NCI-H1930 (cell line): ENCODE data around the gene LTBR.
A peak's percentile ranks its signal among the peaks of the same experiment; 100 is the strongest.

Source experiments
- DNase-seq, 2 experiments: peaks; one replicate each; lab custom pipeline; 2025; lab: John Stamatoyannopoulos, UW

Gene LTBR

DNA sequence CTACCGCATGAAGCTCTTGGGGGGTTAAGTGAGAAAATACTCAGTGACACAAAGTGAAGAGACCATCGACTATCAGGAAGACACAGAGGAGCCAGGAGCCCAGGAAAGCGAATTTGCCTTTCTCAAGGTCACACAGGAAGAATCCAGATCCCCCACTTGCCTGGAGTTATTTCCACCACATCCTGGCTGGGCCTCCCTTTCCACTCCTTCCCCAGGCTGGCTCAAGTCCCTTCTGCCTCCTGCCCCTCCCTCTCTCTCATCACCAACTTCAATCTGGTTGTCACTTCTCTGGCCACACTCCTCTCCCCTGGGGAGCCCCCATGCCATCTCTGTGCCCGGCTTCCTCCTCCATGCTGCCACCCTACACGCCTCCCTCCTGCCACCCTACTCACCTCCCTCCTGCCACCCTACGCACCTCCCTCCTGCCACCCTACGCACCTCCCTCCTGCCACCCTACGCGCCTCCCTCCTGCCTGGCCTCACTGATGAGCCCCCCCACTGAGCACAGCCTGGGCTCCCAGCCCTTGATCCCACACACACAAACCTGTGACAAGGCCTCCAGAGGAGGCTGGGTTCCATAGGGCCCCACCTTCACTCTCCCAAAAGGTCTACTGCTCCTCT is 14.9 kb upstream of the LTBR start:
- no peak for DNase-seq

- DNase-seq = no peak
Measured at GRCh38 chr12:6369916-6370575, 13.9 kb upstream of the LTBR start.

DNA sequence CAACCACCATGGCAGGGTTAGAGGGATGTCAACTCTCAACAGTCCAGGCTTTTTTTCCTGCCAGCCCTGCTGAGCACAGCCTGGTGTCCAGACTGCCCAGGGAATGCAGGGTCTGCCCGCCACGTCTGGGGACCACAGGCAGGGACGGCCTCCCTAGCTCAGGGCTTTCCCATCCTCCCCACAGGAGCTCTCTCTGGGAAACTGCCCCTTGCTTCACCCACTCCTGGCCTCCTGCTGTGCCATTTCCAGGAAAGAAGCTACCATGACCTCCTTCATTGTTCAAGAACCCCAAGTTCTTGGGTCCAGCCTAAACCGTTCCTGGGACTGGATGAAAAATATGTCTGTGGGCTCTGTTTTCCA is 13.4 kb upstream of the LTBR start:
- DNase-seq = no peak

DNA sequence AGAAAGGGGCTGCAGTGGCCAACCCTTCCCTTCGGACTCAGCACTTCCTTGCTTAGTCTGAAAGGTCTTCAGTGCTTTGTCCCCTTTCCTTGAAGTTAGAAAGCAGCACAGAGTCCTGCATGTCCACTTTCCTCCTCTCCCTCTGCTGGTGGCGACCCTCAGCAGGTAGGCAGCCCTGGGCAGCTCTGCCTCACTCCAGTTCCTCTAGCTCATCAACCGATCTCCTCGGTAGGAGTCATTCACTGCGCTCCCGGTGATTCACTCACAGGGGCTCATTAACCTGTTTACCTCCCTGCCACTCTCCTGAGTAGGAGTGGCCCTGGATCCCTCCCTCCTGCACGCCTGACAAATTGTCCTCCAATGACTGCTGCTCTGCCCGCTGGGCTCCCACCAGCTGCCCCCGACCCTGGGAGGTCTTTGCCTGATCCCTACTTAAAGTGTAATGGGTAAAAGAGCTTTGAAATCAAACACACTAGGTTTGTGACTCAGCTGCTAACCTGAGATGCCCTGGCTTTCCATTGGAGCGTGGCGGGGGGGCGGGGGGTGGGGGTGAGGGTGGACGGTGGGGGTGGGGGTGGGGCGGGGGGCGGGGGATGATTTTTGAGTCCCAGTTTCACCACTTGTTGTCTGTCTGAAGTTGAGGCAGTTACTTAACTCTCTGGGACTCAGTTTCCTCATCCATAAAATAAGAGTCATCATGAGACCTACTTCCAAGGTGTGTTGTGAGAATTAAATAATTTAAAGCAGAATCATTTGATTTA is 12.8 kb upstream of the LTBR start:
- peak; percentile 61 to 71 for DNase-seq

GRCh38 chr12:6372403-6373003 is 11.5 kb upstream of the LTBR start:
- DNase-seq = no peak

DNA sequence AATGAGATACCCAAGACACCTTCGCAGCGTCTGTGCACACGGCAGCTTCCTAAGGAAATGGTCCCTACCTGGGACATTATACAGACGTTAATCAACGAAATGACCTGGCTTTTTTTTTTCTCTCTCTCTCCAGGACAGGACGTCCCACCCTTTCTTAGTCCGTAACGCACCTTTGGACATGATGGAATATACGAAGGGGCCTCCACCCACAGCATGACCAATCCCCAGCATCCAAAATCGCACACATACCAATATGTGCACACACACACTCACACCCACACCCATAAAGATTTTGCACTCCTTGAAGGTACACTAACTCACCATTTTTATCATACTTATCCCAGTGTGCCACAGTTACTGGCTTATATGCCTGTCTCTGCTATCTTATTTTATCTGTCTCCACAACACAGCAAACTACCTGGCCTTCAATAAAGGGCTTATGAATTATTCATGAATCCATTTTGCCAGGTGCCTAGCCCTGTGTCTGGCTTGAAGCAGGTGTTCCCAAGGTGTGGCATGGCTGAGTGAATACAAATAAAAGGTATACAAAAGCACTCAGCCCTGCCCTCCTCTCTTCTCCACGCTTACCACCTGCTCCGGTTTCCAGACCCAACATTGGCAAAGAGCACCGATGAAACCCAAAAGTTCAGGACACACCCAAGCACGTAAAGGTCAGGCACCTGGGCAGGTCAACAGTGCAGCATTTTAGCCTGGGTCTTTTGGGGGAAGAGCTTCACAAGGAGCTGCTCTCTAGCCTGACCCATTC is 10.8 kb upstream of the LTBR start:
- DNase-seq = no peak

- DNase-seq = no peak
Measured at GRCh38 chr12:6374028-6374785, 9.8 kb upstream of the LTBR start.

DNA sequence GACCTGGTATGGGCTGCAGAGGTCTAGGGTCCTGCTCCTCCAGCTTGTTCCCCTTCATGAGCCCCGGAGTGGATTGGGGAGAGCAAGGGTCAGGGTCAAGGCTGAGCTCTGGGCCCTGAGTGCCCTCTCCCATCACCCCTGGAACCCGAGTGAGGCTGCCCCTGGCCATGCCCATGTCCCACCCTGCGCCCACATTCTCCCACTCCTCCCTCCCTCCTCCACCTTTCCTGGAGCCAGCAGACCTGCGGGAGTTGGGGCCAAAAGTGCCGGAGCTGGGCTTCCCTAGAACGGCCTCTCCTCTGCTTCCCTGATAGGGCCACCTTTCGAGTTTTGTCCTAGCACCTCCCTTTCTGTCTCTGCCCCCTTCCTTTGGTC is 9.2 kb upstream of the LTBR start:
- DNase-seq = no peak

DNA sequence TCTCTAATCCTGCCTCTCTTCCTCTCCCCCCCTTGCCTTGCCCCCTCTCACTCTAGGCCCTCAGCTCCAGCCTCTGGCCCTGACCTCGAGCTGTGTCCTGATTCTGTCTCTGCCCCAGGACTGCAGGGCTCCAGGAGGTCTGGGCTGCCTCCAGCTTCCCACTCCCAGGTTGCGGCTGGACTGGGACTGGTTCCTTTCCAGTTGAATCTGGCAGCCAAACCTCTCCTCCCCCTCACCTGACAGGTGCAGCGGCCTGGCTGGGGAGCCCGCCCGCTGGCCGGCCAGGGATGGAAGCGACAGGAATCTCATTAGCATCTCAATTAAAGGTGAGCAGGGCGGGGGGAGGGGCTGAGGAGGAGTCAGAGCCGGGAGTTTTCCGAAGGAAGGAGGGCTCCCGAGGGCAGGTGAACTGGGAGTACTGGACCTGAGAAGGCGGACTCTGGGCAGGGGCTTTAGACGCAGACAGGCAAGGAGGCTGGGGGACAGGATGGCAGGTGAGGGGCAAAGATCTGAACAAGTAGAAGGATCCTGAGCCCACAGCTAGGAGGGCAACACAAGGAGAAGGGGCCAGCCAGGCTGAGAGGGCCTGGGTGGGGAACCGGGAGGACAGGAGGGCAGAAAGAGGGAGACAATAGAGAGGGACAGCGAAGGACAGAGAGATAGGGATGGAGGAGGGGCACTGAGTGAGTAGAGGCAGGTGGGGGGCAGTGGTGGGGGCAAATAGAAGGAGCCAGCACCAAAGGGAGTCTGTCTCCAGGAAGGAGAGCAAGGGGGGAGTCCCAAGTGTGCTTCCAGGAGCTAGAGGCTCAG is 8.5 kb upstream of the LTBR start, which contains the start of gene SCNN1A:
SCNN1A (minus strand) TSS at position 295 of the 810 bp plus-strand sequence. CDS start 780 bp downstream, outside the sequence.
- DNase-seq = no peak

DNA sequence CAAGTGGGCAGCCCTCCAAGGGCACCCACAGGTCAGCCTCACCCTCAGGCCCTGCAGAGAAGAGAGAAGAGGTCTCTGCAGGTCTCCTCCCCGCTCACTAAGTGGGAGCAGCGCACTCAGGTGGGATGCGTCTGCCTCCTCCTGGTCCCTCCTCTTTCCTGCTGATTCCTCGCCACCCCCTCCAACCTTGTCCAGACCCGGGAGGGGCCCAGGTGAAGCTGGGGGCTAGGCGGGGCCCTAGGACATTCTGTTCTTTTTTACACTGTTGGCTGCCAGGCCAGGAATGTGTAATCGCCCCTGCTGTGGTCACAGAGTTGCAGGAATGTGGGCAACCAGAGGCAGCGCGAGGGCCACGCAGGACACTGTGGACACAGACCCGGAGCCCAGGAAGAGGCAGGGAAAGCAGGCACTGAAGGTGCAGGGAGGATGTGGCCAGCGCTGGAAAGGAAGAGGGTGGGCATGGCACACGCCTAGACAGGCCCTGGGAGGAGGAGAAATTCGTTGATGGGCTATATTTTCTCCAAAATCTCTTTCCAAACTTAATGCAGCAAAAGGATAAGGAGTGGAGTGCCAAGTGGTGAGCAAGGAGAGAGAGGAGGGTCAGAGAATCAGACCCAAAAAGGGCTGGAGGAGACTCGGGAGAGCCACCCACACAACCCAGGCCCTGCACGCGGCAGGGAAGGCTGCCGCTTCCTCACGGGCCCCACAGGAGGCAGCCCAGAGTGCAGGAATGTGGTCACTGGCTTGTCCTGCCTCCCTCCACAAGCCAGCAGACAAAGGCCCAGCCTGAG is 7.7 kb upstream of the LTBR start:
- no peak for DNase-seq

DNA sequence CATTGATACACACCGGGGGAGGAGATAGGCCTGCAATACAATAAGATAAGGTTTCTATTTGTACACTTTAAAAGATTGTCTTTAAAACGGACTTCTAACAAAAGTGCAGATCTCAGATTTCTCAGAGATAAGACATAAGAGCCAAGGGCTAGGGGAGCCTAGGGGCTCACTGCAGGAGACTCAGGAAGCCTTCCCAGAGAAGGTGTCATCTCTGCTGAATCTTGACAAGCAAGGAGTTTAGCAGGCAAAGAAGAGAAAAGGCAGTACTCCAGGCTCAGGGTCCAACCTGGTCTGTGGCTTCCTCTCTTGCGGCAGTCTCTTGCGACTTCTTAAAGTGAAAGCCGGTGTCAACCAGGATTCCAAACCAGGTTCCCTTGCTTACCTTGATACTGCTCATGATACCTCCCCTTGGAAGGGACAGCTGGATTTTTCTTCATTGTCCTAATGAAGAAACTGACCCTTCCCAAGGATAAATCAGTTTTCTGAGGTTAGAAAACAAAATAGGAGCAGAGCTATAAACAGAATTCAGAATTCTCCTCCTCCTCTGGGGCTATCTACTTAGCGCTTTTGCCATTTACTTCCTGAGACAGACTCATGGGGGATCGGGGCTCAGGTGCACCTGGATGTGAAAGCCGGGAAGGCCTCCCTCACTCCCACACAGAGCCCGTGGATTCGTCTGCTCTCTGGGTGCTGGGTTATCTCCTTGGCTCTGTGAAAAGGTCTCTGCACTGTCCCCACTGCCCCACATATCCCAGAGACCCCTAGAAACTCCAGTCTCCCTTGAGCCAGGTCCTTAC is 6.9 kb upstream of the LTBR start:
- DNase-seq = no peak

DNA sequence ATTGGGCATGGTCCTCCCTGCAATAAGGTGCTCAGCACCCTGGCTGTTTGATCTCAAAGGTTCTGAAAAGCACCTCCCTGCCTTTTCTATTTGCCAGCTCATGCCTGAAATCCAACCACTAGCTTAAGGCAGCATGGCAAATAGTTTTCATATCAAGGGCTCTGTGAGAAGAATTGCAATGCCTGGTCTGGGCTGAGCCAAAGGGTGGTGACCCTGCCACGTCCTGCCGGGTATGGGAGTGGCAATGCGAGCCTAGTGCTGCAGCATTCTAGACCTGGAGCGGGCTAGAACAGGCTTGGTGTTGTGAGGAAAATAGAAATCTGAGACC is 6.3 kb upstream of the LTBR start:
- DNase-seq = no peak

- no peak for DNase-seq
Measured at GRCh38 chr12:6378709-6379472, 5.1 kb upstream of the LTBR start.

DNA sequence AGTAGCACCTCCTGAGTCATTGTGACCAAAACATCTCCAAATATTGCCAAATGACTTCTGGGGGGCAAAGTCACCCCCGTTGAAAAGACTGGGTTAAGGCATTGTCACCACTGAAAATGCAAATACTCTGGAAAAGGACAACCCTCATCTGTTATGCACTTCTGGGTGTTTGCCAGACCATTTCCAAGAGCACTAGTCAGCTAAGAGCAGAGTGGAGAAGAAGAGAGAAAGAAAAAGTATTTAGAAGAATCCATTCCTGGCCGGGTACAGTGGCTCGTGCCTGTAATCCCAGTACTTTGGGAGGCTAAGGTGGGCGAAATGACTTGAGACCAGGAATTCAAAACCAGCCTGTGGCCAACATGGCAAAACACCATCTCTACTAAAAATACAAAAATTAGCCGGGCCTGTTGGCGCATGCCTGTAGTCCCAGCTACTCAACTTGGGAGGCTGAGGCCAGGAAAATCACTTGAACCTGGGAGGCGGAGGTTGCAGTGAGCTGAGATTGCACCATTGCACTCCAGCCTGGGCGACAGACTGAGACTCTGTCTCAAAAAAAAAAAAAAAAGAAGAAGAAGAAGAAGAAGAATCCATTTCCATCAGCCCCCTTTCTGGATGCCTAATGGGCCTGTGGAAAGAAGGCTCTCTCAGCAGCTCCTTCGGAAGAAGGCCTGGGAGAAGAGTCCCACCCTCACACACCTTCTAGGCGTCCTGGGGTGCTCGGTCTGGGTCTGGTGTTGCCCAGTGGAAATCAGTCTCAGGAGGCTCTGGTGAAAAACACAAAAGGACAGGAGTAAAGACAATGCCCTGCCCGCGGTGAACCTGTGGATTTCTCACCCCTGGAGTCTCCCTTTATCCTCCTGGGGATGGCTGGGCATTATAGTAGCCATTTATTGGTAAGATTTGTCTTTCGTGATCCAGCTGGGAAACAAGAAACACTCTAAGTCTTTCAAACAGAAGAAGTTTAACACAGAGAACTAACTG is 3.5 kb upstream of the LTBR start:
- no peak for DNase-seq

GRCh38 chr12:6382371-6382770 is 1.6 kb upstream of the LTBR start:
- DNase-seq = no peak

DNA sequence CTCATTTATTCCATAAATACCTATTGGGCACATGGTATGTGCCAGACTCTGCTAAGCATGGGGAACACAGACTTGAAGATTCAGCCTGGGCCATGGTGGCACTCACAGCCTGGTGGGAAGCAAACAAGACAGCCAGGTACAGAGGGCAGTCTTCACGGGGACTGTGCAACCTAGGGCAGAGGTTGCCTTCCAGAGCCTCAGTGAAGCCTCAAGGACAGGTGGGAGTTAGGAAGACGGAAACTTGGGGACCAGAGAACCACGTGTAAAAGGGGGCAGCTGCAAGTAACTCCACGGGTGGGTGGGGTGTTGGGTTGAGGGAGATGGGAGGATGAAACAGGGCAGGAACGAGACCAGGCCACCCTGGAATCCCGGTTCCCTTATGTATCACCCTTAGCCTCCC is 980 bp upstream of the LTBR start:
- DNase-seq = no peak
